Right ventricle myocardium inferior (tissue), 1 donor: ENCODE data around the gene STRN3. TPM values are rescaled to one million over a fixed set of nuclear protein-coding genes. Genes with fewer than 3 reads are reported as not detected.
A peak's percentile ranks its signal among the peaks of the same experiment; 100 is the strongest.
"Not testable (repeated sequence)": the region's sequence is repeated elsewhere in the genome, so short reads cannot be mapped to it uniquely, and the experiment has no call there.

ENCODE experiments used
- ATAC-seq: fragments of 200-7000 bp; cut with Tn5 transposase; one replicate; pipeline ENCODE4 v1.9.1; 2020; ENCODE audit warnings: mild to moderate bottlenecking, moderate library complexity
- DNase-seq: peaks from one replicate; pipeline ENCODE4 v3.0.0; 2021; ENCODE audit errors: missing footprints
- intact Hi-C: fragments of 100-400 bp; cut with DNase I; formaldehyde crosslinking; loops from one replicate; pipeline ENCODE4 v1.11.0; 2022
- long read RNA-seq: library from polyadenylated mRNA; unstranded; transcript quantifications from one replicate; pipeline ENCODE4 v2.0.0, GENCODE V29; 2021
- total RNA-seq: library from RNA; stranded (reverse); fragmentation: NEBNext Ultra II Directional; extraction: Animal tissue kit (Norgen Biotek cat#: 25700); gene quantifications from one replicate; pipeline ENCODE4 v1.2.1, GENCODE V29; 2021
- donor health status: DM: no; HTN: yes; CAD: no; lungs with severe emphysema.

STRN3 gene, protein sequence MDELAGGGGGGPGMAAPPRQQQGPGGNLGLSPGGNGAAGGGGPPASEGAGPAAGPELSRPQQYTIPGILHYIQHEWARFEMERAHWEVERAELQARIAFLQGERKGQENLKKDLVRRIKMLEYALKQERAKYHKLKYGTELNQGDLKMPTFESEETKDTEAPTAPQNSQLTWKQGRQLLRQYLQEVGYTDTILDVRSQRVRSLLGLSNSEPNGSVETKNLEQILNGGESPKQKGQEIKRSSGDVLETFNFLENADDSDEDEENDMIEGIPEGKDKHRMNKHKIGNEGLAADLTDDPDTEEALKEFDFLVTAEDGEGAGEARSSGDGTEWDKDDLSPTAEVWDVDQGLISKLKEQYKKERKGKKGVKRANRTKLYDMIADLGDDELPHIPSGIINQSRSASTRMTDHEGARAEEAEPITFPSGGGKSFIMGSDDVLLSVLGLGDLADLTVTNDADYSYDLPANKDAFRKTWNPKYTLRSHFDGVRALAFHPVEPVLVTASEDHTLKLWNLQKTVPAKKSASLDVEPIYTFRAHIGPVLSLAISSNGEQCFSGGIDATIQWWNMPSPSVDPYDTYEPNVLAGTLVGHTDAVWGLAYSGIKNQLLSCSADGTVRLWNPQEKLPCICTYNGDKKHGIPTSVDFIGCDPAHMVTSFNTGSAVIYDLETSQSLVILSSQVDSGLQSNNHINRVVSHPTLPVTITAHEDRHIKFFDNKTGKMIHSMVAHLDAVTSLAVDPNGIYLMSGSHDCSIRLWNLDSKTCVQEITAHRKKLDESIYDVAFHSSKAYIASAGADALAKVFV
- total RNA-seq = 48.4 TPM
- long read RNA-seq, transcript STRN3-201 (16 exons, 3,970 nt) = major isoform, 15 of 25 reads
- long read RNA-seq, partial matches to known transcripts = 1 of 25 reads
- long read RNA-seq, other reads (novel, unspliced or antisense) = 9 of 25 reads

DNA sequence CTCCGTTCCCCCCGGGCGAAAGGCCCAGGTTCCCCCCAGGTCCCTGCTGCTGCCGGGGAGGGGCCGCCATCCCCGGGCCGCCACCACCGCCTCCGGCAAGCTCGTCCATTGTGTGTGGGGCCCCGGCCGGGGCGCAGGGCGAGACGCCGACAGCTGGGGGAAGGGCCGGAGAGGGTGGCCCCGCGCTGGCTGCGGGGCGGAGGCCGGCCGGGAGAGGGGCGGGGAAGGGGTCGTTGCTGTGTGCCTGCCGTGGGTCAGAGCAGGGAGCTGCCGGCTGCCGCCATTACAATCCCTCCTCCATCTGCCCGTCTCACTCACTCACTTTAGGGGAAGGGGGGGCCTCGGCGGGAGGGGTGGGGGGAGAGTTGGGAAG is at the start of gene STRN3:
Gene STRN3 (minus strand): TSS at position 303 of the 373 bp plus-strand sequence. CDS start 194 bp downstream, at position 109.
- DNase-seq = no peak
- ATAC-seq = no peak
- intact Hi-C loops = loop anchor here (5.0 kb wide), 1 partner anchor 39 kb away; no protein-coding TSS in a partner anchor

- intact Hi-C loops = no loop called here
- no peak for ATAC-seq
- no peak for DNase-seq
These were observed 49.0 kb upstream of the STRN3 start for GRCh38 chr14:31075144-31075543.

GRCh38 chr14:31071151-31071550 is 45.0 kb upstream of the STRN3 start:
- DNase-seq (no peak), ATAC-seq (no peak)
- intact Hi-C loops = no loop called here

GRCh38 chr14:31070431-31070830 is 44.3 kb upstream of the STRN3 start:
- ATAC-seq (no peak), DNase-seq (no peak)
- intact Hi-C loops = no loop called here

DNA sequence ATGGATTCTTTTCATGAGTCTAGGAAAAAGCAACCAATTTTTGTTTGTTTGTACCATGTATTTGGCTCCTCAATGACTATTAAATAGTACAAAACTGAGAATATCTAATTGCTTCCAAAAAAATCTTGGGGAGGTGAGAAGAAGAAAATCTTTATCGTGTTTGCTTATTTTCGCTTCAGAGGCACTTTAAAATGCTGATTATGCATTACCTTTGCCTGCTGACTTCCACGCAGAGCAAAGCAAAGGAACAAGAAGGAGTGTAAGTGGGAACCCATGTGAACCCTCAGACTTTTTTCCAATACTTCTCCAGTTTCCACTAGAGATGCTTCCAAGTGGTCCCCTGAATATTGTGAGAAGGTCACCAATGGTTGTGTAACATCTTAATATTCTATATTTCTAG is 43.2 kb upstream of the STRN3 start:
- intact Hi-C loops = no loop called here
- ATAC-seq = no peak
- no peak for DNase-seq

DNA sequence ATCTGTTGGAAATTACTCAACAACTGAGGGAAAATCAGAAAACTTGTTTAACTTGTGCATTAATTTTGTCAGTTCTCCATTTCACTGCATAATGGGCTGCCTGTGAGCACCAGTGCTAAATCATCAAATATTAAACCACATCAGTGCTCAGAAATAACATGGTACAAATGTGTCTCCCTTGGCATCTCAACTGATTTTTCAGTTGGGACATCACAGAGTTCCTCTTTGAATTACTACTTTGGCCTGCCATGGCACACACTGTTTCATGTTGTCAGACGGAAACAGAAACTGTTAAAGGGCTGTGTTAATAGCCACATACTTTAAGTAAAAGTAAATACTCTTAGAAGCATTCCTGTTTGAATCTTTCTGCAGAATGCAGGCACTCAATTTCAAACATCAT is 42.1 kb upstream of the STRN3 start:
- DNase-seq (no peak), ATAC-seq (peak; percentile 50)
- intact Hi-C loops = no loop called here

- intact Hi-C loops, ATAC-seq: not testable (repeated sequence)
These were observed 36.7 kb upstream of the STRN3 start for GRCh38 chr14:31062908-31063307.

GRCh38 chr14:31060253-31060875 is 34.2 kb upstream of the STRN3 start:
- intact Hi-C loops = no loop called here
- ATAC-seq (no peak), DNase-seq (no peak)

More at GRCh38 chr14:31062908-31063307, 36.7 kb upstream of the STRN3 start:
- DNase-seq = not testable (repeated sequence)

DNA sequence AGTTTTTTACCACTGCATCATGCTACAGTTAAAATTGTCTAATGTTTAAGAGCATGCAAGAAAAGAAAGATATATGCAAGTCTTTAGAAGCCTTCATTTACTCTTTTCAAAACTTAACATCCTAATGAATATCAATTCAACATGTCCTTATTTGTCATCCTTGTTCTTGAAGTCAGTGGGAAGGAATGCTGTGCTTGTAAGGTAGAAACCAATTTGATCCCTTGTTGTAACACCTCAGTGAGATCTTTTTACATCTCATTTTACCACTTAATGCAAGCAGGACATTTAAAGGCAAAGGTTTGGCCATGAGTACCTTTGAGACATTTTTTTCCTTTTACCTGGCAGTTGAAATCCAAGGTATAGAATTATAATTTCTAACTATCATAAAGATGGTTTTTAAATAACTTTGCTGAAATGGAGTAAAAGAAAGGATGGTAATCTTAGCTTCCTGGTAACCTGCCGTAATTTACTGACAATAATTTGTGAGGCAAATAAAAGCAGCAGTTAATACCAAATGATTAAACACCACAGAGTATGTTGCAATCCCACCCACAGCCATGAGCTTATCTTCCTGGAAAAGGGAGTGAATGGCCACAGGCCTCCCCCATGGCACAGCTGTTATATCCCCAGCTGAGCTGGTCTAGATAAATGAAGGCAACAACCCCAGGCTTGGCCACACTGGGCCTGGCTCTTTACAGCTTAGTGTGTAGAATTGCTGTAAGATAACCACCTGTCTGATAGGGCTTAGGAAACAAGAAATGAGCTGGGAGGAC is 33.2 kb upstream of the STRN3 start:
- intact Hi-C loops = no loop called here
- ATAC-seq = peak; percentile 94
- no peak for DNase-seq

DNA sequence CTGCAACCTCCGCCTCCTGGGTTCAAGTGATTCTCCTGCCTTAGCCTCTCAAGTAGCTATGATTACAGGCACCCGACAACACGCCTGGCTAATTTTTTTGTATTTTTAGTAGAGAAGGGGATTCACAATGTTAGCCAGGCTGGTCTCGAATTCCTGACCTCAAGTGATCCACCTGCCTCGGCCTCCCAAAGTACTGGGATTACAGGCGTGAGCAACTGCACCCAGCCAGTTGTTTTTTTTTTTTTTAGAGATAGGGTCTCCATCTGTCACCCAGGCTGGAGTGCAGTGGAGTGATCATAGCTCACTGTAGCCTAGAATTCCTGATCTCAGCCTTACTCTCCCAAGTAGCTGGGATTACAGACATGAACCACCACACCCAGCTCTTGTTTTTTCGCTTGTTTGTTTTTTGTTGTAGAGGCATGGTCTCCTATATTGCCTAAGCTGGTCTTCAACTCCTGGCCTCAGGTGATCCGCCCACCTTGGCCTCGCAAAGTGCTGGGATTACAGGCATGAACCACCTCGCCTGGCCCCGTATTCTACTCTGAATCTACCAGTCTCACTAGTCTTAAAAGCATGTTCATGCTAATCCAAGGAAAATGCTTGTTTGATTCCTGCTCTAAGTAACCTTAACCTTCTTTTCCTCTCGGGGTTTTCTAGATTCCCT is 31.7 kb upstream of the STRN3 start:
- intact Hi-C loops = no loop called here
- ATAC-seq = no peak
- DNase-seq = no peak

- no peak for ATAC-seq
- no peak for DNase-seq
- intact Hi-C loops = no loop called here
These were observed 30.9 kb upstream of the STRN3 start for GRCh38 chr14:31057035-31057434.

DNA sequence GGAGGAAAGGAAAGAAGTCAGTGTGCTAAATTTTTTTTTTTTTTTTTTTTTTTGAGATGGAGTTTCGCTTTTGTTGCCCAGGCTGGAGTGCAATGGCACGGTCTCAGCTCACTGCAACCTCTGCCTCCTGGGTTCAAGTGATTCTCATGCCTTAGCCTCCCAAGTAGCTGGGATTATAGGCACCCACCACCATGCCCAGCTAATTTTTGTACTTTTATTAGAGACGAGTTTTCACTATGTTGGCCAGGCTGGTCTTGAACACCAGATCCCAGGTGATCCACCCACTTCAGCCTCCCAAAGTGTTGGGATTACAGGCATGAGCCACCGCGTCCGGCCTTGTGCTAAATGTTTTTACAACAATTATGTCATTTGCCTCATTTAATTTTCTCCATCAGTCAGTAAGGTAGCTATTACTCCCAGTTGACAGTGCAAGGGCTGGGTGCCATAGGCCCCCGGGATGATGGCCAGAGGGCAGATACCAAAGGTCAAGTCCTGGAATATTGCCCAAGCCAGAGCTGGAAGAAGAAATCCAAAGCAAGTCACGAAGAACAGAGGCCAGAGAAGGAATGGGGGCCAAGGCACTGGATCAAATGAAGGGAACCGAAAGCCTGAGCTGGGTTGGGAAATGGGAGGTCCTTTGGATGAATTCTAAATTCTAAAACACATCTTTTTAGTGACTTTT is 26.9 kb upstream of the STRN3 start:
- DNase-seq = peak; percentile 87
- intact Hi-C loops = not testable (repeated sequence)
- peak; percentile 82 for ATAC-seq

DNA sequence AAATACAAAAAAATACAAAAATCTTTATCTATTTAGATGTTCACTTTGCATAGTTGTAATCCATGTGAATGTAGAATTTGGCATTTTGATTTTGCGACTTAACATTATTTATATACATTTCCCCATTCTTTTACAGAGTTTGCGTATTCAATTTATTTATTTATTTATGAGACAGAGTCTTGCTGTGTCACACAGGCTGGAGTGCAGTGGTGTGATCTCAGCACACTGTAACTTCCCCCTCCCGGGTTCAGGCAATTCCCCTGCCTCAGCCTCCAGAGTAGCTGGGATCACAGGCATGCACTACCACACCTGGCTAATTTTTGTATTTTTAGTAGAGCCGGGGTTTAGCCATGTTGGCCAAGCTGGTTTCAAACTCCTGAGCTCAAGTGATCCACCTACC is 25.3 kb upstream of the STRN3 start:
- ATAC-seq (no peak), DNase-seq (no peak)
- intact Hi-C loops = no loop called here

GRCh38 chr14:31051023-31051422 is 24.8 kb upstream of the STRN3 start:
- no peak for DNase-seq
- ATAC-seq = no peak
- intact Hi-C loops = no loop called here

GRCh38 chr14:31047503-31047902 is 21.3 kb upstream of the STRN3 start:
- no peak for ATAC-seq
- intact Hi-C loops = no loop called here
- no peak for DNase-seq

DNA sequence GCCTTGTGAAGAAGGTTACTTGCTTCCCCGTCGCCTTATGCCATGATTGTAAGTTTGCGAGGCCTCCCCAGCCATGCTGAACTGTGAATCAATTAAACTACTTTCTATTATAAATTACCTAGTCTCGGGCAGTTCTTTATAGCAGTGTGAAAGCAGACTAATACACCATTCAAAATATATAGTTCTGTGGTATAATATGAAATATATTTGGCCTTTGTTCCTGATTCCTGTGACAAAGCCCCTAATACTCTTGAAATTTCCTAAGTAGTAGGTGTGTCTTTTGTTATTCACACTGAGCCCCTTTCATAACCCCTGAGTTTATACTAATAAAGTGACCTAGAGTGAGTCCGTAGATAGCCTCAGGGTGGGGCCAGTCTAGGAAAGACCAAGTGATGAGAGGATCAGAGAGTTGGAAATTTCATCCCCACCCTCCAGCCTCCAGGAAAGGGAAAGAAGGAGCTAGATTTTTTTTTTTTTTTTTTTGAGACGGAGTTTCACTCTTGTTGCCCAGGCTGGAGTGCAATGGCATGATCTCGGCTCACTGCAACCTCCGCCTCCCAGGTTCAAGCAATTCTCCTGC is 19.4 kb upstream of the STRN3 start:
- DNase-seq (no peak), ATAC-seq (no peak)
- intact Hi-C loops = no loop called here

DNA sequence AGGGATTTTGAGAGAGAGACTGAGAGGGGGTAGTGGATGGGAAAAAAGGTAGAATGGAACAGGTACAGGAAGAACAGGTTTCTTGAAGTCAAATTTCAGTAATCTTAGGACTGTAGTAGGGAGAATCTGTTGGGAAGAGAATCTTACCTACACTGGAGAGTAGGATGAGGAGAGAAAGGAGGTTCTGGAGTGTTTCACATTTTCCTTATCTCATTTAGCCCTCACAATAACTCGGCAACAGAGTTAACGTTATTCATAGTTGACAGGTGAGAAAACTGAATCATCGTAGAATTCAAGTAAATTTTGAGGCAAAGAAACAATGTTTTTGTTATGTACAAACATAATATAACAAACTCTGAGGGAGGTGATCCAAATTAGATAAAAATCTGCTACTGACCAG is 17.2 kb upstream of the STRN3 start:
- no peak for ATAC-seq
- intact Hi-C loops = no loop called here
- DNase-seq = no peak
